DND-41 (cell line): ENCODE data around the gene PUM2.

Experiments used
- EZH2 ChIP-seq: IDR thresholded peaks from 3 replicates; pipeline ENCODE4 v1.6.1; 2012; ENCODE audit warnings: borderline replicate concordance, low read depth, mild to moderate bottlenecking, moderate library complexity, low read length, inconsistent platforms; ENCODE audit not compliant: severe bottlenecking
- TF ChIP-seq, protein P1 (sequence below): IDR thresholded peaks from 2 replicates; pipeline ENCODE4 v1.5.1; 2012; ENCODE audit warnings: borderline replicate concordance, low read length, moderate library complexity, mild to moderate bottlenecking; ENCODE audit not compliant: poor library complexity, severe bottlenecking; ENCODE audit errors: extremely low read depth

DNA sequence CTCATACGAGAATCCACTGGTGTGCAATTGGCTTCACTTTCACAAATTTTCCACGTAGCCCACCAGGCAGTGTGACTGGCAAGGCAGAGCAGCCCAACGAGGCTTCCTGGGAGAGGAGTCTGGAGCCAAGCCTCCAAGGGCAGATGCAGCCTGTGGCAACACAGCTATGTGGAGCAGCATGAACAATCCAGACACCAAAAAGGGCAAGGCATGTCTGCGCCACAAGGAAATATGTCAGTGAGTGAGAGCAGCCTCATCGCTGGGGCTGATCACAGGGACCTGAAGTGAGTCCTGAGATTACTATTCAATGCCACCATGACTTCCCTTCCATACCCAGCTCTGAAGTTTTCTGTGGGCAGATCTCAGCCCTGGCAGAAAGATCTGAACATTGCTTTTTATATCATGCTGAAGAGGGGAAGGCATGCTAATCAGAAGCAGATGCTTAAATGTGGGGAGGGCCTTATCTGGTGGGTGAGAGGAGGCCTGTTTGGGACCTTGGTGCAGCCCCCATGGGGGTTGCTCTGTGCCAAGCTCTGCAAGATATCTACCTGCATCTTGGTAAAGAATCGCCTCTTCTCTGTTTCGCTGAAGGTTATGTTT, 40.0 kb upstream of the PUM2 start:
- TF ChIP-seq, protein P1, sequence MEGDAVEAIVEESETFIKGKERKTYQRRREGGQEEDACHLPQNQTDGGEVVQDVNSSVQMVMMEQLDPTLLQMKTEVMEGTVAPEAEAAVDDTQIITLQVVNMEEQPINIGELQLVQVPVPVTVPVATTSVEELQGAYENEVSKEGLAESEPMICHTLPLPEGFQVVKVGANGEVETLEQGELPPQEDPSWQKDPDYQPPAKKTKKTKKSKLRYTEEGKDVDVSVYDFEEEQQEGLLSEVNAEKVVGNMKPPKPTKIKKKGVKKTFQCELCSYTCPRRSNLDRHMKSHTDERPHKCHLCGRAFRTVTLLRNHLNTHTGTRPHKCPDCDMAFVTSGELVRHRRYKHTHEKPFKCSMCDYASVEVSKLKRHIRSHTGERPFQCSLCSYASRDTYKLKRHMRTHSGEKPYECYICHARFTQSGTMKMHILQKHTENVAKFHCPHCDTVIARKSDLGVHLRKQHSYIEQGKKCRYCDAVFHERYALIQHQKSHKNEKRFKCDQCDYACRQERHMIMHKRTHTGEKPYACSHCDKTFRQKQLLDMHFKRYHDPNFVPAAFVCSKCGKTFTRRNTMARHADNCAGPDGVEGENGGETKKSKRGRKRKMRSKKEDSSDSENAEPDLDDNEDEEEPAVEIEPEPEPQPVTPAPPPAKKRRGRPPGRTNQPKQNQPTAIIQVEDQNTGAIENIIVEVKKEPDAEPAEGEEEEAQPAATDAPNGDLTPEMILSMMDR = no peak
- TF ChIP-seq EZH2 = no peak
